Sigmoid colon (tissue), 4 donors: Measurements from ENCODE around the gene NUBP2.

ENCODE experiments used
- CTCF ChIP-seq, 4 experiments: fragments of 450-650 bp in 3 of 4; fragments of 200-600 bp in 1 of 4; IDR thresholded peaks; one replicate each; pipeline ENCODE4 v1.5.1; 2016 to 2019; ENCODE audit warnings: antibody characterized with exemption in 4 of 4, mild to moderate bottlenecking in 3 of 4, moderate library complexity in 2 of 4
- EP300 ChIP-seq, 4 donors: sonication (generic); formaldehyde crosslinking; IDR thresholded peaks; one replicate each; pipeline ENCODE4 v1.6.1; 2017; ENCODE audit warnings: antibody characterized with exemption in 4 of 4
- POLR2A ChIP-seq, 2 donors: fragments of 450-650 bp; IDR thresholded peaks; one replicate each; pipeline ENCODE4 v1.6.1; 2016; ENCODE audit warnings: antibody characterized with exemption in 2 of 2, mild to moderate bottlenecking in 2 of 2, moderate library complexity in 2 of 2

- TF ChIP-seq EP300 (IDR thresholded peaks at IDR 0.05): no peak
- no peak for TF ChIP-seq CTCF (IDR thresholded peaks at IDR 0.05)
- no peak for TF ChIP-seq POLR2A (IDR thresholded peaks at IDR 0.05)
Observed at GRCh38 chr16:1743376-1744337, 39.1 kb upstream of the NUBP2 start.
